Astrocyte of the spinal cord (primary cell): ENCODE results near the gene SPAG5.

Experiments
- DNase-seq: peaks from one replicate; pipeline ENCODE4 v3.0.0; 2011; ENCODE audit warnings: low read depth, low spot score
- H3K4me3 ChIP-seq: 2 replicates; pipeline ENCODE4 v1.5.1; 2011; ENCODE audit warnings: low read depth, mild to moderate bottlenecking, low read length, moderate library complexity
- CTCF ChIP-seq: IDR thresholded peaks from 2 replicates; pipeline ENCODE4 v1.5.1; 2012; ENCODE audit warnings: low read depth, mild to moderate bottlenecking, low read length, inconsistent platforms
- in situ Hi-C: cut with HindIII; loops from 2 replicates; pipeline ENCODE4 v1.10.0; 2017; ENCODE audit warnings: low sequenced_read_pairs

The SPAG5 gene

GRCh38 chr17:28584434-28584833 is 14.4 kb downstream of the SPAG5 start:
- DNase-seq, result no peak
- in situ Hi-C loops, result no loop called here
- TF ChIP-seq CTCF, result no peak
- H3K4me3 ChIP-seq, result no peak overlapping the region

- no peak for DNase-seq
- TF ChIP-seq CTCF, result no peak
- in situ Hi-C loops, result no loop called here
- no peak overlapping the region for H3K4me3 ChIP-seq
Measured at GRCh38 chr17:28582513-28582912, 16.3 kb downstream of the SPAG5 start.

GRCh38 chr17:28580959-28581358 is 17.9 kb downstream of the SPAG5 start:
- TF ChIP-seq CTCF, result no peak
- H3K4me3 ChIP-seq, result no peak overlapping the region
- in situ Hi-C loops, result no loop called here
- DNase-seq, result no peak

- in situ Hi-C loops, result no loop called here
- no peak for TF ChIP-seq CTCF
- no peak overlapping the region for H3K4me3 ChIP-seq
- DNase-seq, result no peak
Measured at GRCh38 chr17:28579526-28579925, 19.3 kb downstream of the SPAG5 start.

GRCh38 chr17:28578246-28579195 is 20.3 kb downstream of the SPAG5 start:
- no peak overlapping the region for H3K4me3 ChIP-seq
- in situ Hi-C loops, result no loop called here
- no peak for TF ChIP-seq CTCF
- no peak for DNase-seq

GRCh38 chr17:28577466-28577824 is 21.4 kb downstream of the SPAG5 start:
- H3K4me3 ChIP-seq, result no peak overlapping the region
- in situ Hi-C loops, result no loop called here
- no peak for DNase-seq
- TF ChIP-seq CTCF, result no peak
